G401 (cell line): Measurements from ENCODE around the gene CA14. TPM values are rescaled to one million over a fixed set of nuclear protein-coding genes. Genes with fewer than 3 reads are reported as not detected.
"Not testable (repeated sequence)": the region's sequence is repeated elsewhere in the genome, so short reads cannot be mapped to it uniquely, and the experiment has no call there.

Source experiments
- DNase-seq: peaks from one replicate; pipeline ENCODE4 v3.0.0-alpha.2; 2015; ENCODE audit warnings: low spot score
- in situ Hi-C: cut with HindIII; loops from 2 replicates; pipeline ENCODE4 v1.10.0; 2016; ENCODE audit warnings: low sequenced_read_pairs, mixed read lengths
- total RNA-seq: library from RNA; depleted of rRNA; stranded (reverse); fragments of >200 nt; shearing (Covaris generic); gene quantifications from 2 replicates; pipeline ENCODE4 v1.2.3, GENCODE V29; 2014

CA14 gene
- total RNA-seq, 1 experiment from 2014 or later, result 42.6 TPM

GRCh38 chr1:150235294-150235851 is 22.2 kb upstream of the CA14 start:
- in situ Hi-C loops, result no loop called here
- DNase-seq, result peak; percentile 27

DNA sequence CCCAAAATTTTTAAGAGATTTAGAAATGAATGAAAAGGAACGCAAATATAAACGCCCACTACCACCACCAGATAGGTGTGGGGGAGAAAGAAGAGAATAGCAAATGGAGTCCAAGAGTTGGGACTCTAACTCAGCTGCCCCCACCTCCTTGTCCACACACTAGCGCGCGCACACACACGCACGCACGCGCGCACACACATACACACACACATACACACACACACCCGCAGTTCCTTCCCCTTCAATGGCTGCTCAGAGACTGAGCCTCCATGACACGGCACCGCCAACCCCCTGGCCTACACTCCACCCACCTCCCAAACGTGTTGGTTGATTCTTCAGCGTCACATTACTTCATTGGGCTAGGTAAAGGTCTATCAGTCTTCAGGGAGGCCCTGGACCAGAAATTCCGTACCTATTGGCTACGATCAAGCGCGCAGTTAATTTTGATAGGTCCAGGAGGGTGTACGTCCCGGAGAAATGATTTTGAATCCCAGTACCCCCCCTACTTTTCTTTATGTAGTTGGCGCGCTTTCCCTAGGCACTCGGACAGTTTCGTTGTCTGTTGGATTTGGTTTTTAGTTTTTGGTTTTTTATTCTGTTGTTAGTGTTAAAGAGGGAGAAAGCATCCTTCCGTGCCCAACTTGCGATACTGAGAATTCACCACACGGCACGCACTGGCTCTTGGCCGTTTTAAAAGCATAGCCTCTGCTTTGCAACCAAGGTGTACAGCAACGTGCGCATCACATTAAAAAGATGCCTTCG is 21.5 kb upstream of the CA14 start, which contains the start of gene ANP32E:
Gene ANP32E (minus strand): TSS at position 261 of the 762 bp plus-strand sequence. CDS start 326 bp downstream, outside the sequence.
- peak; percentile 100 for DNase-seq
- in situ Hi-C loops, result no loop called here

GRCh38 chr1:150236614-150237100 is 20.9 kb upstream of the CA14 start:
- in situ Hi-C loops, result no loop called here
- no peak for DNase-seq

DNA sequence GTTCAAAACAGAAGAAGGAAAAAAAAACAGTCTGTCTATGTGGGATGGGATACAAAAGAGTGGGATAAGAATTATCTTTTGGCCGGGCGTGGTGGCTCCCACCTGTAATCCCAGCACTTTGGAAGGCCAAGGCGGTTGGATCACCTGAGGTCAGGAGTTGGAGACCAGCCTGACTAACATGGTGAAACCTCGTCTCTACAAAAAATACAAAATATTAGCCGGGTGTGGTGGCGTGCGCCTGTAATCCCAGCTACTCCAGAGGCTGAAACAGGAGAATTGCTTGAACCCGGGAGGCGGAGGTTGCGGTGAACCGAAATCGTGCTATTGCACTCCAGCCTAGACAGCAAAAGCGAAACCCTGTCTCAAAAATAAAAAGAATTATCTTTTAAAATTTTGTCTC is 20.4 kb upstream of the CA14 start:
- DNase-seq, in situ Hi-C loops: not testable (repeated sequence)

- no peak for DNase-seq
- in situ Hi-C loops, result no loop called here
Observed at GRCh38 chr1:150237746-150238145, 19.8 kb upstream of the CA14 start.

GRCh38 chr1:150243003-150243402 is 14.6 kb upstream of the CA14 start:
- no peak for DNase-seq

DNA sequence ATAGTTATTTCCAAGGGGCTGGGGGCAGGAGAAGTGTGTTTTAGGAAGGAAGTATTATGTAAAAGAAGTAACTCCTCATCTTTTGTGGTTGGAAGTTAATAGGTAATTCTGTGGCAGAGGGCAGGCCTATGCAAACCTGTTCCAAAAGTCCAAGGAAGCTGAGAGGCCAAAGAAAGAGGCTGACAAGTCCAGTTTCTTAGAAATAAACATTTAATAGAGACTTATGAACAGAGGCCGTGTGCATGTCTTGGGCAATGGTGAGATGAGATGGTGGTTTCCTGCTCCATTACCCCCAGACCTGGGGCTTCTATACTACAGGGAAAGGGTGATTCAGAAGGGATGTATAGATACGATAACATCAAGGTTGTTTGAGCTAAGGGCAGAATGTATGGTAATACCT is 7.6 kb upstream of the CA14 start:
- no peak for DNase-seq
- in situ Hi-C loops, result no loop called here

More at GRCh38 chr1:150243003-150243402, 14.6 kb upstream of the CA14 start:
- in situ Hi-C loops, result no loop called here

DNA sequence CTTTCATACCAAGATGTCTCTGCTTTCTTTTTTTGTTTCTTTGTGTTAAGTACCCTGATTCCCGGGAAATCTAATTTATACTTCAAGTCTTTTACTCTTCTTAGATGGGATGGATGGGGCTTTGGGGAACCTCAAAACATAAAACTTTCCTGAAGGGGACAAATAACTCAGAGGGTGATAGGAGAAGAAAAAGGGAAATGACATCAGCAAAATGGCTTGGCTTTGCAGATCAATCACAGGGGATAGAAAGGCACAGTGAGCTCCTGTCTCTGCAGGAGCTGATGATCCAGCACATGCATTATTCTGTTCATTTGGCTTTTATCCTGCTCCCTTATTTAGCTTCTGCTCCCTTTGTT is 1.4 kb upstream of the CA14 start:
- DNase-seq, result no peak
- in situ Hi-C loops, result no loop called here

GRCh38 chr1:150256554-150257341 is 826 bp upstream of the CA14 start:
- peak; percentile 60 for DNase-seq
- in situ Hi-C loops, result no loop called here

- no peak for DNase-seq
- in situ Hi-C loops, result no loop called here
Observed at GRCh38 chr1:150259217-150259616, 1.6 kb downstream of the CA14 start.

GRCh38 chr1:150259758-150260669 is 2.4 kb downstream of the CA14 start:
- peak; percentile 45 for DNase-seq
- in situ Hi-C loops, result no loop called here

DNA sequence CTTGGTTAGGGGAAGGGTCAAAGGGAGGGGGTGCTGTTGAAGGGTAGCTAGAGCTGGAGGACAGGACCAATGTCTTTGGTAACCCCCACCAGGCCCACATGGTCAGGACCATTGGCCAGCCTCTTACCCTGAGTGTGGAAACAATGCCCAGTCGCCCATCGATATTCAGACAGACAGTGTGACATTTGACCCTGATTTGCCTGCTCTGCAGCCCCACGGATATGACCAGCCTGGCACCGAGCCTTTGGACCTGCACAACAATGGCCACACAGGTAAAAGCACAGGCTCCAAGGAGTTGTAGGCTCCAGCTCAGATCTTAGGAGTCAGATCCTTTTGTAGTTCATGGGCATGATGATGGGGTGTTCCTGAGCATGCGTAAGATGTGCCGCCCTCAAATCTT is 3.8 kb downstream of the CA14 start:
- in situ Hi-C loops, result no loop called here

DNA sequence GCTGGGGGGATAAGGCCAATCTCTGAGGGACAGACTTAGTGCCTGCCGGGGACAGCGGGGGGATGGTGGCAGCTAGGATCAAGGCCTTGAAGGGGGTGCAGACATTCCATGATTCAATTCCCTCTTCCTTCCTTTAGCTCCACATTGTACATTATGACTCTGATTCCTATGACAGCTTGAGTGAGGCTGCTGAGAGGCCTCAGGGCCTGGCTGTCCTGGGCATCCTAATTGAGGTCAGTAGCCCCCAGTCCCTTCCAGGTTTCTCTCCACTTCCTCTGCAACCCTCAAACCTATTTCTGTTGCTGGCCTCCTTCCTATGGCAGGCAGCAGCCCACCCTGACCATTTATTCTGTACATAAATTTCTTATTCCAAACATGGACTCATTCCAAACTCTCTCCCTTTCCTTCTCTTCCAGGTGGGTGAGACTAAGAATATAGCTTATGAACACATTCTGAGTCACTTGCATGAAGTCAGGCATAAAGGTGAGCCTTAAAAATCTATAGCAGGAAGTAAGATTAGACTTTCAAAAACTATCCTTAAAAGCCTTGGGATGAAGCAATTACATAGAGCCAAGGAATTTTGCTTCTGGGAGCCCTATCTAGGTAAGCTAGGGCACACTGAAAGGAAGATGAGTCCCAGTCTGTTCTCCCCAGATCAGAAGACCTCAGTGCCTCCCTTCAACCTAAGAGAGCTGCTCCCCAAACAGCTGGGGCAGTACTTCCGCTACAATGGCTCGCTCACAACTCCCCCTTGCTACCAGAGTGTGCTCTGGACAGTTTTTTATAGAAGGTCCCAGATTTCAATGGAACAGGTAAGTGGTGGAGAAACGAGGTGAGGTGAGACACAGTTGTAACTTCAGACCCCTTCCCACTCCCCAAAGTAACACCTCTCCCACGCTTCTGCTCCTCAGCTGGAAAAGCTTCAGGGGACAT is 5.1 kb downstream of the CA14 start:
- in situ Hi-C loops, result no loop called here

More for the DNA sequence above, 3.8 kb downstream of the CA14 start:
- DNase-seq, result no peak

DNA sequence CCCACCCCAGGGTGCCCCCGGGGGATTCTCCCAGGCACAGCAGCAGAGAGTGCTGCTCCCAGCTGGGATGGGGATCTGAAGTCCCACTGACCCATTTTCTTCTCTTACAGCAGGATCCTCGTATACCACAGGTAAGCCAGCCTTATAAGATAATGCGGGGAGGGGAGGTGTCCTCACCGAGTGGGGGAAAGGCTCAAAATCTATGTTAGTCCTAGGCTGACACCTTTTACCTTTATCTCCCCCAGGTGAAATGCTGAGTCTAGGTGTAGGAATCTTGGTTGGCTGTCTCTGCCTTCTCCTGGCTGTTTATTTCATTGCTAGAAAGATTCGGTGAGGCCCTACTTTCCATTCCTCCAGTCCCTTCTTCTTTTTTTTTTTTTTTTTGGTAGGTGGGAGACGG is 6.0 kb downstream of the CA14 start:
- no peak for DNase-seq
- in situ Hi-C loops, result no loop called here

More for the DNA sequence above, 5.1 kb downstream of the CA14 start:
- DNase-seq, result no peak

- no peak for DNase-seq
- in situ Hi-C loops, result no loop called here
Observed at GRCh38 chr1:150267896-150268295, 10.3 kb downstream of the CA14 start.

DNA sequence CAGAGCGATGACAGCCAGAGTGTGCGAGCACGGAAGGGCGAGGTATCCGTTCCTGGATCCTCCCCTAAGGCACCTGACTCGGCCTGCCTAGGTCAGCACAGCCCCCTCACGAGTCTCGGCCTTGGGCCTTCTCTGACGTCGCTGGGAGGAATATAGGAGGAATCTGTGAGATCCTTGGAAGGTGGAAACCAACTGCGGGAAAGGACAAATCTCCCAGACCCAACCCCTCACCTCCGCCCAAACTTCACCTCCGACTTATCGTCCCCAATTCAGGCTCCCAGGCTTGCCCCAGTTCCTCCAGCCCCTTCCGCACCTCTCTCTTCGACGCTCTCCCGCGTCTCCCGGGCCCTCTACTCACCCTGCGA is 10.7 kb downstream of the CA14 start:
- in situ Hi-C loops, result no loop called here
- no peak for DNase-seq

- in situ Hi-C loops, result no loop called here
- DNase-seq, result peak; percentile 98
Observed at GRCh38 chr1:150268705-150269403, 11.3 kb downstream of the CA14 start, which contains the start of gene APH1A. TSS of gene APH1A (minus strand) at chr1:150269016. CDS start at chr1:150268810, 206 bp downstream.
